Loucy (cell line): ENCODE data around the gene HOXD11.

Source experiments
- H2AFZ ChIP-seq: fragments of 200-600 bp; sonication (generic); 2 replicates; pipeline ENCODE4 v1.6.0; 2016; ENCODE audit warnings: antibody characterized with exemption, mild to moderate bottlenecking, low read length, moderate library complexity
- H3F3A ChIP-seq: fragments of 200-600 bp; 2 replicates; pipeline ENCODE4 v1.6.0; 2016; ENCODE audit warnings: antibody characterized with exemption, low read depth, mild to moderate bottlenecking
- H3K27me3 ChIP-seq: fragments of 200-600 bp; sonication (generic); 2 replicates; pipeline ENCODE4 v1.6.1; 2014; ENCODE audit warnings: low read length, mild to moderate bottlenecking; ENCODE audit not compliant: insufficient read depth, poor library complexity, severe bottlenecking
- H3K36me3 ChIP-seq: fragments of 200-600 bp; sonication (generic); 2 replicates; pipeline ENCODE4 v1.6.1; 2016; ENCODE audit warnings: low read length; ENCODE audit not compliant: insufficient read depth
- H3K4me1 ChIP-seq: fragments of 200-600 bp; sonication (generic); 2 replicates; pipeline ENCODE4 v1.5.1; 2014; ENCODE audit warnings: low read length, mild to moderate bottlenecking; ENCODE audit not compliant: insufficient read depth, poor library complexity, severe bottlenecking
- H3K4me2 ChIP-seq: fragments of 200-600 bp; sonication (generic); 2 replicates; pipeline ENCODE4 v1.6.0; 2014; ENCODE audit warnings: antibody characterized with exemption, low read length, low read depth, mild to moderate bottlenecking; ENCODE audit not compliant: poor library complexity, severe bottlenecking
- H3K4me3 ChIP-seq: fragments of 200-600 bp; sonication (generic); 2 replicates; pipeline ENCODE4 v1.5.1; 2014; ENCODE audit warnings: low read length, mild to moderate bottlenecking, mixed read lengths; ENCODE audit not compliant: poor library complexity, severe bottlenecking
- H3K79me2 ChIP-seq: fragments of 200-600 bp; sonication (generic); 2 replicates; pipeline ENCODE4 v1.6.1; 2014; ENCODE audit warnings: low read length; ENCODE audit not compliant: insufficient read depth
- H3K9ac ChIP-seq: fragments of 200-600 bp; sonication (generic); 2 replicates; pipeline ENCODE4 v1.6.0; 2014; ENCODE audit warnings: mild to moderate bottlenecking, low read depth, low read length, moderate library complexity; ENCODE audit not compliant: poor library complexity, severe bottlenecking
- H3K9me2 ChIP-seq: fragments of 200-600 bp; sonication (generic); replicated peaks from 2 replicates; pipeline ENCODE4 v1.6.1; 2016; ENCODE audit warnings: low read depth, low read length, mixed read lengths
- H3K9me3 ChIP-seq: fragments of 200-600 bp; sonication (generic); 2 replicates; pipeline ENCODE4 v1.6.1; 2014; ENCODE audit warnings: mild to moderate bottlenecking, antibody characterized with exemption, low read length, low read depth; ENCODE audit not compliant: insufficient read depth
- H4K20me1 ChIP-seq: fragments of 200-600 bp; sonication (generic); 2 replicates; pipeline ENCODE4 v1.6.0; 2014; ENCODE audit warnings: antibody characterized with exemption, low read length, mild to moderate bottlenecking; ENCODE audit not compliant: insufficient read depth, poor library complexity, severe bottlenecking
- CTCF ChIP-seq: fragments of 200-600 bp; sonication (generic); conservative IDR thresholded peaks from 2 replicates; pipeline ENCODE4 v1.5.1; 2014; ENCODE audit warnings: mild to moderate bottlenecking, antibody characterized with exemption, low read length
- EZH2phosphoT487 ChIP-seq: fragments of 200-600 bp; IDR thresholded peaks from 2 replicates; pipeline ENCODE4 v1.6.1; 2018; ENCODE audit warnings: antibody characterized with exemption, mild to moderate bottlenecking, moderate library complexity, borderline replicate concordance

HOXD11 gene

GRCh38 chr2:176131848-176132158, 24.7 kb downstream of the HOXD11 start:
- no peak overlapping the region for H3K9ac ChIP-seq
- no peaks in the 10 kb centered on the region for H3K9me3 ChIP-seq
- H3K36me3 ChIP-seq: no peaks in the 10 kb centered on the region
- H3K4me1 ChIP-seq: no peaks in the 10 kb centered on the region
- no peaks in the 10 kb centered on the region for H3F3A ChIP-seq
- no peaks in the 10 kb centered on the region for H4K20me1 ChIP-seq
- H3K4me2 ChIP-seq: no peak overlapping the region
- TF ChIP-seq EZH2phosphoT487: no peak
- TF ChIP-seq CTCF: no peak
- H2AFZ ChIP-seq: no peak overlapping the region
- H3K79me2 ChIP-seq: no peaks in the 10 kb centered on the region
- no peak overlapping the region for H3K4me3 ChIP-seq
- H3K27me3 ChIP-seq: no peaks in the 10 kb centered on the region
- no peaks in the 10 kb centered on the region for H3K9me2 ChIP-seq

DNA sequence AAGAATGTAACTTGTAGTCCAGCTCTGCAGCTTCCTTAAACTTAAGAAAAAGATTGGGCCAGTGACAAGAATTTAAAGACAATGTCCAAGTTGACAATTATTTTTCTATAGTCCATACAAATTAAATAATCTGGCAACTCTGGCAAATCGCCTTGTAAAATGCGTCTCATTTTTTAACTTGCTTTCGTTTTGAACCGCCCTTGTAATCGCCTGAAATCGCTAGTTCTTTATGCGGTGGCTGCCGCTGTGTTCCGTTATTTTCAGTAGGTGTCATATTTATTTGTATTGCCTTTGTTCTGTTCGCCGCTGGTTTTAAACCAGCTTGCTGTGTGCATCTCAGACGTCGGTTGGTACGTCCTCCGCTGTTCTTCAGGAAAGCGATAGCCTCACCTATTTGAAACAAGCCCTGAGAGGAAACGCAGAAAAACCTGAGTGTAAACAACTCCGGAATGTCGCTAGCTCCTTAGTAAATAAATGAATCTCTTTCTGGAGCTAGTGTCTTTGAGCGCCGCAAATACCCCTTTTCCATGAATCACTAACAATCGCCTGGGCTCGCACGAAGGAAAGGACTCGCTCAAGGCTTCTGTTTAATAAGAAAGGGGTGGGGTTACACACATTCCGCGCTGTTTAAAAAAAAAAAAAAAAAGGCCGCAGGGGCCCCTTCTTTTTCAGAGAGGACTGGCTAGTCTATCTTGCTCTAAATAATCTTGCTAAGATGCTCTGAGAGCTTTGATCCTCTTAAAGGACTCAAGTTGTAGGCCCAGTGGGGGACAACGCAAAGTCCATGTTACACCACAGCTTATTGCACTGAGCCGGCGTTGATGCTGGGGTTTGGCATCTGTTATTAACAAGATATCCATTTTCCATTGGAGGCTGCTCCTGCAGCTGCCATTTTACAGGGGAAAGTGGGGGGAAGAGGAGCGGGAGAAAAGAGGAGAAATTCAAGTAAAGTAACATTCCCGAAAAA, 25.4 kb downstream of the HOXD11 start:
- Histone ChIP-seq H3K9me3 (no peaks in the 10 kb centered on the region), H2AFZ (no peak overlapping the region), H3K27me3 (no peaks in the 10 kb centered on the region), H3K9ac (no peak overlapping the region), H3K36me3 (no peaks in the 10 kb centered on the region), H3K4me3 (no peak overlapping the region), H3K9me2 (no peaks in the 10 kb centered on the region), H3F3A (no peaks in the 10 kb centered on the region), H4K20me1 (no peaks in the 10 kb centered on the region), H3K79me2 (no peaks in the 10 kb centered on the region), H3K4me1 (peaks cover 4% of the 10 kb centered on the region), H3K4me2 (no peak overlapping the region)
- TF ChIP-seq CTCF (no peak), EZH2phosphoT487 (no peak)

GRCh38 chr2:176133389-176133788, 26.3 kb downstream of the HOXD11 start:
- Histone ChIP-seq H3K79me2 (no peaks in the 10 kb centered on the region), H3F3A (no peaks in the 10 kb centered on the region), H3K4me1 (peaks cover 4% of the 10 kb centered on the region), H3K9me3 (no peaks in the 10 kb centered on the region), H3K9ac (no peak overlapping the region), H4K20me1 (no peaks in the 10 kb centered on the region), H3K4me3 (no peak overlapping the region), H3K36me3 (no peaks in the 10 kb centered on the region), H3K9me2 (no peaks in the 10 kb centered on the region), H3K27me3 (no peaks in the 10 kb centered on the region), H3K4me2 (no peak overlapping the region), H2AFZ (no peak overlapping the region)
- no peak for TF ChIP-seq CTCF
- no peak for TF ChIP-seq EZH2phosphoT487
